HFF-Myc (cell line): ENCODE results near the gene KIAA1549.
A peak's percentile ranks its signal among the peaks of the same experiment; 100 is the strongest.

Experiments
- DNase-seq: peaks from one replicate; pipeline ENCODE4 v3.0.0-alpha.2; 2011; ENCODE audit warnings: low read depth; ENCODE audit errors: extremely low read depth
- H3K4me3 ChIP-seq: replicated peaks from 2 replicates; pipeline ENCODE4 v1.5.1; 2011; ENCODE audit warnings: low read depth, mild to moderate bottlenecking, control low read depth, low read length
- TF ChIP-seq, protein P1 (sequence below): IDR thresholded peaks from 2 replicates; pipeline ENCODE4 v1.5.1; 2012; ENCODE audit warnings: mild to moderate bottlenecking, low read depth, low read length, control low read depth; ENCODE audit errors: missing control alignments

KIAA1549 gene

DNA sequence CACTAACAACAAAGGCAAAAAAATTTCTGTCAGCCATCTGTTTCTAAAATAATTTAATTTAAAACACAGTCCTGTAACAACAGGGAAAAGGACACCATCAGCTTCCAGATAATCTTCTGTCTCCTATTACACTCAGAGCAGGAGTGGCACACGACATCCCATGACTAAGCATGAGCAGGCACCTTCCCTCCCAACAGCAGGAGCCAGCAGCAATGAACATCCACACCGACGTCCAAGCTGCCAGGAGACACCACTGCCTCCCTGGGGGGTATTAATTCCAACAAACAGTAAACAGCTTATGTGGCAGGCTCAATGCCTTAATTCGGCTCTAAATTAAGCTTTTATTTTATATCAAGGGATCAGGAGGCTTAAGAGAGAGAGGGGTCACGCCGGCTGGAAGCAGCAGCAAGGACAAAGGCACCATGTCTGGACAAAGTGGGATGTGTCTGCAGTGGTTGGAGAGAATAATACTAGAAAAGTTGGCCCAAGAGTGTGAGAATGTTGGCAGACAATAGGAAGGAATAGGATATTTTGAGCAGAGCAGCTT, 45.7 kb downstream of the KIAA1549 start:
- no peak overlapping the region for H3K4me3 ChIP-seq
- TF ChIP-seq, protein P1, sequence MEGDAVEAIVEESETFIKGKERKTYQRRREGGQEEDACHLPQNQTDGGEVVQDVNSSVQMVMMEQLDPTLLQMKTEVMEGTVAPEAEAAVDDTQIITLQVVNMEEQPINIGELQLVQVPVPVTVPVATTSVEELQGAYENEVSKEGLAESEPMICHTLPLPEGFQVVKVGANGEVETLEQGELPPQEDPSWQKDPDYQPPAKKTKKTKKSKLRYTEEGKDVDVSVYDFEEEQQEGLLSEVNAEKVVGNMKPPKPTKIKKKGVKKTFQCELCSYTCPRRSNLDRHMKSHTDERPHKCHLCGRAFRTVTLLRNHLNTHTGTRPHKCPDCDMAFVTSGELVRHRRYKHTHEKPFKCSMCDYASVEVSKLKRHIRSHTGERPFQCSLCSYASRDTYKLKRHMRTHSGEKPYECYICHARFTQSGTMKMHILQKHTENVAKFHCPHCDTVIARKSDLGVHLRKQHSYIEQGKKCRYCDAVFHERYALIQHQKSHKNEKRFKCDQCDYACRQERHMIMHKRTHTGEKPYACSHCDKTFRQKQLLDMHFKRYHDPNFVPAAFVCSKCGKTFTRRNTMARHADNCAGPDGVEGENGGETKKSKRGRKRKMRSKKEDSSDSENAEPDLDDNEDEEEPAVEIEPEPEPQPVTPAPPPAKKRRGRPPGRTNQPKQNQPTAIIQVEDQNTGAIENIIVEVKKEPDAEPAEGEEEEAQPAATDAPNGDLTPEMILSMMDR, result no peak
- DNase-seq, result peak; percentile 79

DNA sequence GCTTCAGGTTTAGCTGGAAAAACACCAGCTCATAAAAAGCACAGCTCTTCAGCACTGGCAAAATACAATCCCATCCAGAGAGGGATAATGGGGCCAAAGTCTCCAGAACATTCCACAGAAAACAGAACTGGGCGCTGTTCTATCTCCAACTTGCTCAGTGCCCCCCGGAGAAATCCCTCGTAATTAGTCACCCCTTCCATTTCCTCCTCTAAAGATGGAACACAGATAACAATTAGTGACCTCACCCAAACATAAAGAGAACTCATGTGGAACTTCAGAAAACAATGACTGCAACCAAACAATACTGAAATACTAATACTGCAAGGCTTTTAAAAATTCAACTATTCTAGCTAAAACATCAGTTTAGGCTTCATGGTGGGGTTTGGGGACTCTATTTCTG, 46.3 kb downstream of the KIAA1549 start:
- TF ChIP-seq, protein P1, result no peak
- H3K4me3 ChIP-seq, result peak overlapping the region; percentile 1; the same call in 1 of the 2 replicates
- no peak for DNase-seq

- H3K4me3 ChIP-seq, result 0 out of 2 replicates have a peak overlapping the region, but pooled peaks have one; percentile 1
- DNase-seq, result no peak
- TF ChIP-seq, protein P1, result no peak
These were observed 46.8 kb downstream of the KIAA1549 start for GRCh38 chr7:138934367-138934766.

DNA sequence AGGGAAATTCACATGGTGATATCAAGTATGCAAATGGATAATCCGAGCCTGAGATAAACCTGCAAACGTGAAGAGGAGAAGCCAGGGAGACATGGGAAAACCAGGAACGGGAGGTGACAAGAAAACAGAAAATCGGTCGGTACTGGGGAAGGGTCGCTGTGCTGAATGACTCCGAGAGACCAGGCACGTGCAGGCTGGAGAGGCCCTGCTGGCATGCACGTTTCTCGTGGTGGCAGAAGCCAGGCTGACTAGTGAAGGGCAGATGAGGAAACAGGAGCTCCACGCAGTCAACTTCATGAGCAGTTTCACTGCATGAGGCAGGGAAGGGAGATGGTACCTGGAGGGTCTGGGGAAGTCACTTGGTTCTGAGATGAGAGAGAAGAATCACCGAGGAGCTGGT, 48.3 kb downstream of the KIAA1549 start:
- TF ChIP-seq, protein P1, result no peak
- no peak for DNase-seq
- no peak overlapping the region for H3K4me3 ChIP-seq

DNA sequence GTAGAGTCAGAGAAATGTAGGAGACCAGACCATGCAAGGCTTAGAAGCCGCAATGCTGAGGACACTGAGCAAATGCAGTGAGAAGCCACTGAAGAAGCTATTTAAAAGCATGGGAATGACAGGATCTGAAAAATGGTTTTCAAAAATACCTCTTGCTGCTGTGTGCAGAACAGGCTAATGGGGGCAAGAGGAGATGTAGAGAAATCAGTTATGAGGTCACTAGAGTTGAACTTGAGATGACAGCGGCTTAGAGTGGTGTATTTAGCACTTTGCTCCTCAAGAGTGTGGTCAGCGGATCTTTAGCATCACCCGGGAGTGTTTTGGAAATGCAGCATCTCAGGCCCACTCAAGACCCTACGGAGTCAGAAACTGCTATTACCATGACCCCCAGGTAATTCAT, 48.8 kb downstream of the KIAA1549 start:
- no peak for DNase-seq
- H3K4me3 ChIP-seq, result no peak overlapping the region
- TF ChIP-seq, protein P1, result no peak

DNA sequence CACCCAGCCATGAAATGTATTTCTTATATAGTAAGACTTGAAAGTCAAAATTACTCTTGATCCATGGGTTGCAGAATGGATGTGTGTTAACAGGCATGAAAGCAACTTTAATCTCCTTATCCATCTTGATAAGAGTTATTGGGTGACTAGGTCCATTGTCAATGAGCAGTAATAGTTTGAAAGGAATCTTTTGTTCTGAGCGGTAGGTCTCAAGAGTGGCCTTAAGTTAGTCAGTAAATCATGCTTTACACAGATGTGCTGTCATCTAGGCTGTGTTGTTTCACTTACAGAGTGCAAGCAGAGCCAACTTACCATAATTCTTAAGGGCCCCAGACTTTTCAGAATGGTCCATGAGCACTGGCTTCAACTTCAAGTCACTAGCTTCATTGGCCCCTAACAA, 51.2 kb downstream of the KIAA1549 start:
- no peak for DNase-seq
- H3K4me3 ChIP-seq, result no peak overlapping the region
- TF ChIP-seq, protein P1, result no peak

DNA sequence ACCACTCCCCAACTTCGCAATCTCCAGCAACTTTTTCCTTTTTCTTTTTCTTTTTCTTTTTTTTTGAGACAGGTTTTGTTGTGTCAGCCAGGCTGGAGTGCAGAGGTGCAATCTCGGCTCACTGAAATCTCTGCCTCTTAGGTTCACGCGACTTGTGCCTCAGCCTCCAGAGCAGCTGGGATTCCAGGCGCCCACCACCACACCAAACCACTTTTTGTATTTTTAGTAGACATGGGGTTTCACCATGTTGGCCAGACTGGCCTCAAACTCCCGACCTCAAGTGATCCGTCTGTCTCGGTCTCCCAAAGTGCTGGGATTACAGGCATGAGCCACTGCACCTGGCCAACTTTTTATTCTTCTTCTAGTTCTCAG, 55.0 kb downstream of the KIAA1549 start:
- no peak for DNase-seq
- no peak overlapping the region for H3K4me3 ChIP-seq
- TF ChIP-seq, protein P1, result no peak
